Aorta (tissue), 5 donors: ENCODE results near the gene GTF2IRD1. TPM values are rescaled to one million over a fixed set of nuclear protein-coding genes. Genes with fewer than 3 reads are reported as not detected.
A peak's percentile ranks its signal among the peaks of the same experiment; 100 is the strongest.
"Not testable (repeated sequence)": the region's sequence is repeated elsewhere in the genome, so short reads cannot be mapped to it uniquely, and the experiment has no call there.

Experiments
- ATAC-seq: fragments of 200-7000 bp; cut with Tn5 transposase; one replicate; pipeline ENCODE4 v1.9.1; 2022; ENCODE audit warnings: moderate library complexity; ENCODE audit not compliant: low FRiP score
- DNase-seq, 2 donors: peaks; one replicate each; pipeline ENCODE4 v3.0.0-alpha.2; 2020
- H3K27ac ChIP-seq, 2 donors: one replicate each; pipeline ENCODE4 v1.5.1; 2013; ENCODE audit warnings: low read length in 2 of 2, mild to moderate bottlenecking in 2 of 2, moderate library complexity in 2 of 2, control low read depth in 1 of 2, inconsistent platforms in 1 of 2, low read depth in 1 of 2
- H3K27me3 ChIP-seq, 2 donors: one replicate each; pipeline ENCODE4 v1.6.1; 2013; ENCODE audit warnings: control low read depth in 1 of 2, low read length in 1 of 2, mild to moderate bottlenecking in 1 of 2, moderate library complexity in 1 of 2; ENCODE audit not compliant: insufficient read depth in 2 of 2, control insufficient read depth in 1 of 2
- H3K36me3 ChIP-seq, 2 donors: one replicate each; pipeline ENCODE4 v1.6.1; 2013; ENCODE audit warnings: control low read depth in 1 of 2, low read length in 1 of 2, mild to moderate bottlenecking in 1 of 2; ENCODE audit not compliant: insufficient read depth in 2 of 2, control insufficient read depth in 1 of 2
- H3K4me1 ChIP-seq, 2 donors: one replicate each; pipeline ENCODE4 v1.6.1; 2013; ENCODE audit warnings: low read length in 2 of 2, control low read depth in 1 of 2, mild to moderate bottlenecking in 1 of 2, moderate library complexity in 1 of 2; ENCODE audit not compliant: insufficient read depth in 2 of 2, control insufficient read depth in 1 of 2
- H3K4me3 ChIP-seq, 2 donors: one replicate each; pipeline ENCODE4 v1.5.1; 2013; ENCODE audit warnings: low read length in 2 of 2, control low read depth in 1 of 2, mild to moderate bottlenecking in 1 of 2
- H3K9me3 ChIP-seq: one replicate; pipeline ENCODE4 v1.6.1; 2013; ENCODE audit warnings: mild to moderate bottlenecking, low read length; ENCODE audit not compliant: control insufficient read depth
- WGBS, 2 donors: extraction: QIAGEN DNeasy Blood & Tissue Kit; methylation state at CpG; one replicate each; pipeline ENCODE4 v1.1.7; 2013; 5-methylcytosine and 5-hydroxymethylcytosine counted together
- intact Hi-C, 2 donors: fragments of 100-400 bp; cut with DNase I; formaldehyde crosslinking; loops; one replicate each; pipeline versions ENCODE4 v1.14.2 to v1.15.0; 2022
- polyA plus RNA-seq, 2 donors: library from polyadenylated mRNA; stranded (reverse); fragments of 200-250 nt; gene quantifications; one replicate each; pipeline ENCODE4 v1.2.3, GENCODE V29; 2013
- total RNA-seq, 2 donors: library from RNA; stranded (reverse); fragmentation: NEBNext Ultra II Directional; extraction: Animal tissue kit (Norgen Biotek cat#: 25700); gene quantifications; one replicate each; pipeline ENCODE4 v1.2.1, GENCODE V29; 2021
- donor health status: healthy with polysubstance abuse.
- donor health status: Bipolar disorder and iron deficiency.
- donor health status: DM: no; HTN: no; CAD: no.
- donor health status: DM: no; HTN: no; CAD: no.
- donor health status: DM: yes; HTN: yes; CAD: no.

Gene GTF2IRD1
- total and polyA plus RNA-seq, 4 donors = 4.3 to 11.5 (median 7.5) TPM

DNA sequence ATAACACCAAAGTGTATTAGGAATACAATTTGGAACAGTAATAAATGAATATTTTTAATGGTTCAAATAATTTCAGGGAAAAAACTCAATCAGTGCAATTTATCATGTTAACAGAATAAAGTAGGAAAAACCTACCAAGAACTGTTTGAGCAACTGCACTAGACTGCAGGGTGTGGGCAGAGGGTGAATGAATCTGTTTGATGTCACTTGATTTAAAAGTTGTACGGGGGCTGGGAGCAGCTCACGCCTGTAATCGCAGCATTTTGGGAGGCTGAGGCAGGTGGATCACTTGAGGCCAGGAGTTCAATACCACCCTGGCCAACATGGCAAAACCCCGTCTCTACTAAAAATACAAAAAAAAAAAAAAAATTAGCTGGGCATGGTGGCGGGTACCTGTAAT is 42.1 kb upstream of the GTF2IRD1 start:
- H3K9me3 ChIP-seq, H3K4me1 ChIP-seq, H3K27me3 ChIP-seq, H3K36me3 ChIP-seq, H3K4me3 ChIP-seq, DNase-seq, H3K27ac ChIP-seq, ATAC-seq, intact Hi-C loops: not testable (repeated sequence)
- WGBS, 2 donors = 57 to 65% methylated on average over 5 of the region's 5 CpGs

DNA sequence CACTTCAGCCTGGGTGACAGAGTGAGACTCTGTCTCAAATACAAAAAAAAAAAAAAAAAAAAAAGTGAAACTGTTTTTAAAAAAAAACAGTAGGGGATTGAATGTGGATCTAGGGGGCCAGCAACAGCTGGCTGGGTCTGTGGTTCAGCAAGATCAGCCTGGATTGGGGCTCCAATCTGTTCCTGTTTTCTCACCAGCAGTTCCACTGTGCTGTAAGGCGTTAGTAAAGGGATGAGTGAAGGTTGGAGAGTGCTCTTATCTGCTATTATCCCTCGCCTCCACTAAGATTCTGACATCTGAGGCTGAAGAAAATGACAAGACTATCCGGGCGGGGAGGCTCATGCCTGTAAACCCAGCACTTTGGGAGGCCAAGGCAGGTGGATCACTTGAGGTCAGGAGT is 41.6 kb upstream of the GTF2IRD1 start:
- Histone ChIP-seq H3K9me3 (no peaks in the 10 kb centered on the region), H3K27me3 (no peaks in the 10 kb centered on the region), H3K4me3 (no peak overlapping the region), H3K27ac (no peak overlapping the region), H3K4me1 (no peaks in the 10 kb centered on the region), H3K36me3 (no peaks in the 10 kb centered on the region)
- ATAC-seq (no peak), DNase-seq (no peak)
- intact Hi-C loops = no loop called here
- WGBS, 2 donors = 33 to 38% methylated on average over 4 of the region's 4 CpGs

DNA sequence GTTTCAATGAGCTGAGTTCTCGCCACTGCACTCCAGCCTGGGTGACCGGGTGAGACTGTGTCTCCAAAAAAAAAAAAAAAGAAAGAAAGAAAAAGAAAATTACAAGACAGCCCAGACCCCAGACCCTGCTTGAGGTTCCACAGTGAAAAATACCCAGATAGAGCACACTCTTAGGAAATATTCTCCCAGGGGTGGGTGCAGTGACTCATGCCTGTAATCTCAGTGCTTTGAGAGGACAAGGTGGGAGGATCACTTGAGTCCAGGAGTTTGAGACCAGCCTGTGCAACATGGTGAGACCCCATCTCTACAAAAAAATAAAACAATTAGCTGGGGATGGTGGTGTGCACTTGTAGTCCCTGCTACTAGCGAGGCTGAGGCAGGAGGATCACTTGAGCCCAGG is 41.1 kb upstream of the GTF2IRD1 start:
- intact Hi-C loops = no loop called here
- Histone ChIP-seq H3K9me3 (no peaks in the 10 kb centered on the region), H3K27me3 (no peaks in the 10 kb centered on the region), H3K4me3 (no peak overlapping the region), H3K36me3 (no peaks in the 10 kb centered on the region), H3K4me1 (no peaks in the 10 kb centered on the region), H3K27ac (no peak overlapping the region)
- no peak for ATAC-seq
- no peak for DNase-seq
- 64 to 67% methylated on average over 3 of the region's 3 CpGs for WGBS, 2 donors

DNA sequence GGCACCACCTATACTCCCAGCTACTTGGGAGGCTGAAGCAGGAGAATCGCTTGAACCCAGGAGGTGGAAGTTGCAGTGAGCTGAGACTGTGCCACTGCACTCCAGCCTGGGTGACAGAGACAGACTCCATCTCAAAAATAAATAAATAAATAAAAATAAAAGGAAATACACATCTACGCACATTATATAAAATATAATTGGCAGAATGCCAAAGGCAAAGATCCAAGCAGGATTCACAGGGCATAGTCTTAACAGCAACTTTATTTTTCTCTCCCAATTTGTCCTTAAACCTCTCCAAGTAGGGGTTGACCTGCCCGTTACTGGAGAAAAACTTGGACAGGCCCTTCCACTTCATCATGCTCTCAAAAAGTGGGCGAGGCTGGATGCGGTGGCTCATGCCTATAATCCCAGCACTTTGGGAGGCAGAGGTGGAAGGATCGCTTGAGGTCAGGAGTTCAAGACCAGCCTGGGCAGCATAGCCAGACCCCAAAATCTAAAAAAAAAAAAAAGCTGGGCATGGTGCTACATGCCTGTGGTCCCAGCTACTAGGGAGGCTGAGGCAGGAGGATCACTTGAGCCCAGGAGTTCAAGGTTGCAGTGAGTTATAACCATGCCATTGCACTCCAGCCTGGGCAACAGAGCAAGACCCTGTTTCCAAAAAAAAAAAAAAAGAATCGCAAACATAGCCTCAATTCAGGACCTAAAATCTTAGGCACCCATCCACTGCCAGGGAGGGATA is 38.9 kb upstream of the GTF2IRD1 start:
- not testable (repeated sequence) for H3K27me3 ChIP-seq, ATAC-seq, H3K4me1 ChIP-seq, H3K27ac ChIP-seq, H3K36me3 ChIP-seq, H3K9me3 ChIP-seq, DNase-seq, H3K4me3 ChIP-seq
- intact Hi-C loops = loop anchor here in 1 of 2 donors (5.0 kb wide), 1 partner anchor 153 kb away; no protein-coding TSS in a partner anchor
- WGBS, 2 donors = no CpG with 5 or more reads among the region's 7 CpGs

DNA sequence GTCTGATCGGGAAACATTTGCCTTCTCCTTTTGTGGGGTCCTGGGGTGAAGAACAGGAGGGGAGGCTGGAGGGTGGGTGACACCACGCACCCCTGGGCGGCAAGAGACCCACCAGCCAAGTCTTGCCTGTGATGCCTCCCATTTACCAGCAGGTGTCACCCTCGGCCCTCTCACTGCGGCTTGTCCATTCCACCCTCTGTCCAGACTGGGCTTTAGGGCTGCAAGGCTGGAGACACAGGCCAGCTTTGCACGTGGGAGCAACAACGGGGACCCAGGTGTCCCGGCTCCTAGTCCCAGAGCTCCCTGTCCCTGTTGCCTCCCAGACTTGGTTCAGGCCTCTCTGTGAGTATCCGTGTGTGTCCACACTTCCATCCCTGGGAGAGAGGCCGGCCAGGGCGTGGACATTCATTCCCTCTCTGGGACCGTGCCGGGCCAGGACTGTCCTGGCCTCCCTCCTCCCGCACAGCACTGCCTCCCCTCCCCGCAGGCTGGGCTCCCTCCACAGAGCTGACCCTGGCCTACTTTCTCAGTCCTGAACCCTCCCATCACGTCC is 36.2 kb upstream of the GTF2IRD1 start:
- Histone ChIP-seq H3K9me3 (no peaks in the 10 kb centered on the region), H3K36me3 (no peaks in the 10 kb centered on the region), H3K4me1 (no peaks in the 10 kb centered on the region), H3K4me3 (no peak overlapping the region), H3K27ac (no peak overlapping the region), H3K27me3 (no peaks in the 10 kb centered on the region)
- DNase-seq = peak; percentile 73 to 88
- intact Hi-C loops = loop anchor here (2.0 to 5.0 kb wide), 2 partner anchors 149 to 150 kb away; no protein-coding TSS in a partner anchor
- peak; percentile 94 for ATAC-seq
- 17 to 18% methylated on average over 16 of the region's 16 CpGs for WGBS, 2 donors

- intact Hi-C loops = loop anchor here in 1 of 2 donors (5.0 kb wide), 1 partner anchor 149 kb away; no protein-coding TSS in a partner anchor
- Histone ChIP-seq H3K4me3 (no peak overlapping the region), H3K9me3 (no peaks in the 10 kb centered on the region), H3K4me1 (no peaks in the 10 kb centered on the region), H3K36me3 (no peaks in the 10 kb centered on the region), H3K27me3 (no peaks in the 10 kb centered on the region), H3K27ac (no peak overlapping the region)
- DNase-seq (peak in 1 of 2 donors; percentile 44), ATAC-seq (no peak)
- 66 to 82% methylated on average over 8 of the region's 8 CpGs for WGBS, 2 donors
Measured at GRCh38 chr7:74418076-74418475, 35.6 kb upstream of the GTF2IRD1 start.

GRCh38 chr7:74418538-74418937 is 35.2 kb upstream of the GTF2IRD1 start:
- Histone ChIP-seq H3K4me1 (no peaks in the 10 kb centered on the region), H3K36me3 (no peaks in the 10 kb centered on the region), H3K4me3 (no peak overlapping the region), H3K9me3 (no peaks in the 10 kb centered on the region), H3K27ac (no peak overlapping the region), H3K27me3 (no peaks in the 10 kb centered on the region)
- ATAC-seq (no peak), DNase-seq (no peak)
- intact Hi-C loops = loop anchor here in 1 of 2 donors (5.0 kb wide), 1 partner anchor 149 kb away; no protein-coding TSS in a partner anchor
- 80% methylated on average over 10 of the region's 10 CpGs for WGBS, 2 donors

GRCh38 chr7:74419232-74419631 is 34.5 kb upstream of the GTF2IRD1 start:
- H3K27ac ChIP-seq, ATAC-seq, H3K9me3 ChIP-seq, H3K27me3 ChIP-seq, H3K36me3 ChIP-seq, DNase-seq, H3K4me3 ChIP-seq, H3K4me1 ChIP-seq: not testable (repeated sequence)
- WGBS, 2 donors = 55 to 59% methylated on average over 4 of the region's 4 CpGs
- intact Hi-C loops = loop anchor here in 1 of 2 donors (5.0 kb wide), 1 partner anchor 148 kb away; no protein-coding TSS in a partner anchor

DNA sequence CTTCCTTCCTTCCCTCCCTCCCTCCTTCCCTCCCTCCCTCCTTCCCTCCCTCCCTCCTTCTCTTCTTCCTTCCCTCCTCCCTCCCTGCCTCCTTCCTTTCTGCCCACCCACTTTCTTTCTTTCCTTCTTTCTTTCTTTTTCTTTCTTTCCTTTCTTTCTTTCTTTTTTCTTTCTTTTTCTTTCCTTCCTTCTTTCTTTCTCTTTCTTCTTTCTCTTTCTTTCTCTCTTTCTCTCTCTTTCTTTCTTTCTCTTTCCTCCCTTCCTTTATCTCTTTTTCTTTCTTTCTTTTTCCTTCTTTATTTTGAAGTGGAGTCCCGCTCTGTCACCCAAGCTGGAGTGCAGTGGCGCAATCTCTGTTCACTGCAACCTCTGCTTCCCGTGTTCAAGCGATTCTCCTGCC is 33.7 kb upstream of the GTF2IRD1 start:
- Histone ChIP-seq H3K36me3 (no peaks in the 10 kb centered on the region), H3K4me1 (no peaks in the 10 kb centered on the region), H3K27me3 (no peaks in the 10 kb centered on the region), H3K4me3 (no peak overlapping the region), H3K9me3 (no peaks in the 10 kb centered on the region), H3K27ac (no peak overlapping the region)
- DNase-seq = peak in 1 of 2 donors; percentile 6
- intact Hi-C loops = no loop called here
- no peak for ATAC-seq
- WGBS, 2 donors = 92 to 94% methylated on average over 4 of the region's 4 CpGs
